Epithelial cell of esophagus (primary cell): ENCODE results near the gene LRRK1.

Source experiments
- DNase-seq: peaks from one replicate; pipeline ENCODE4 v3.0.0; 2010; ENCODE audit warnings: low read depth
- H3K4me3 ChIP-seq: 2 replicates; pipeline ENCODE4 v1.5.1; 2011; ENCODE audit warnings: mild to moderate bottlenecking, low read length, control low read depth
- CTCF ChIP-seq: IDR thresholded peaks from 2 replicates; pipeline ENCODE4 v1.5.1; 2011; ENCODE audit warnings: low read depth, mild to moderate bottlenecking, low read length, control low read depth, inconsistent platforms; ENCODE audit not compliant: insufficient read depth; ENCODE audit errors: missing control alignments

The LRRK1 gene

GRCh38 chr15:100918690-100919480 is at the start of gene LRRK1:
LRRK1 (plus strand) TSS chr15:100919357; CDS start chr15:100924633, 5,276 bp downstream.
- DNase-seq = peak; percentile 55
- no peak for TF ChIP-seq CTCF
- peak within 1 kb of the TSS; percentile 82 for H3K4me3 ChIP-seq

- DNase-seq = peak; percentile 93
- TF ChIP-seq CTCF = peak; percentile 98
- no peak overlapping the region for H3K4me3 ChIP-seq
These were observed 46.0 kb upstream of the LRRK1 start for GRCh38 chr15:100873029-100873677.

- TF ChIP-seq CTCF = no peak
- no peak for DNase-seq
- H3K4me3 ChIP-seq = no peak overlapping the region
These were observed 43.7 kb upstream of the LRRK1 start for GRCh38 chr15:100875495-100875894.

GRCh38 chr15:100875976-100876375 is 43.2 kb upstream of the LRRK1 start:
- no peak overlapping the region for H3K4me3 ChIP-seq
- DNase-seq = peak; percentile 45
- TF ChIP-seq CTCF = no peak

GRCh38 chr15:100877551-100877950 is 41.6 kb upstream of the LRRK1 start:
- no peak for TF ChIP-seq CTCF
- peak; percentile 94 for DNase-seq

GRCh38 chr15:100878130-100878529 is 41.0 kb upstream of the LRRK1 start:
- TF ChIP-seq CTCF = no peak
- no peak overlapping the region for H3K4me3 ChIP-seq
- no peak for DNase-seq

More at GRCh38 chr15:100877551-100877950, 41.6 kb upstream of the LRRK1 start:
- no peak overlapping the region for H3K4me3 ChIP-seq
